SK-N-SH treated with all-trans-retinoic acid at 6 μM for 48 hours (cell line): Measurements from ENCODE around the gene GNA12.

Experiments used
- ARNTL ChIP-seq: fragments of 450-650 bp; formaldehyde crosslinking; IDR thresholded peaks from 2 replicates; pipeline ENCODE4 v1.5.0; 2020; ENCODE audit warnings: low read depth, mild to moderate bottlenecking, moderate library complexity, borderline replicate concordance
- OSR1 ChIP-seq: fragments of 250-450 bp; sonication (Bioruptor Pico); IDR thresholded peaks from 2 replicates; pipeline ENCODE4 v1.8.0; 2022; ENCODE audit warnings: moderate library complexity, mild to moderate bottlenecking, inconsistent platforms

DNA sequence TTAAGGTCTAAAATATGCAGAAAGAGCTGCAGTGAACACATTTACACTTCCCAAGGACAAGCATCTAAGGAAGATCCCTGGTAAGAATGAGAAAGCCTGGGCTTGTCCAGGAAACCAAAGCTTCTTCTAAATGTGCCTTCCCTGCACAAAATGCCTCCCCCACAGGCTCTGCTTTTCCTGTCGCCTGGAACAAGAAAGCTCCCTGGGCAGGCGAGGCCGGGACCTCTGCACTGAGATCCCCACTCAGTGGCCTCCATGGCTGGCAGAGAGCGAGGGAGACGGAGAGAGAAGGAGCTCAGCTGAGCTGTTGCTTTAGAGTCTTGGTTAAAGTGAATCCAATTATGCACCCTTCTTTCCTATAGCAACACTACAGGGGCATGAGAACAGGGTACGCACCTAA, 80.5 kb downstream of the GNA12 start:
- no peak for TF ChIP-seq ARNTL
- TF ChIP-seq OSR1 (CRISPR knock-in tag), result no peak
